Stimulated activated CD4-positive, alpha-beta T cell treated with anti-CD3 and anti-CD28 coated beads, Interleukin-12 subunit alpha, Interleukin-12 subunit beta, amount 100 ng/mL, for 4 hours (primary cell): ENCODE data around the gene EPB41L2.

Experiments used
- DNase-seq: peaks from one replicate; pipeline ENCODE4 v3.0.0-alpha.2; 2020

Gene EPB41L2

GRCh38 chr6:131061041-131061750, 1.8 kb downstream of the EPB41L2 start:
- no peak for DNase-seq

- DNase-seq: no peak
Observed at GRCh38 chr6:131060311-131060710, 2.7 kb downstream of the EPB41L2 start.

DNA sequence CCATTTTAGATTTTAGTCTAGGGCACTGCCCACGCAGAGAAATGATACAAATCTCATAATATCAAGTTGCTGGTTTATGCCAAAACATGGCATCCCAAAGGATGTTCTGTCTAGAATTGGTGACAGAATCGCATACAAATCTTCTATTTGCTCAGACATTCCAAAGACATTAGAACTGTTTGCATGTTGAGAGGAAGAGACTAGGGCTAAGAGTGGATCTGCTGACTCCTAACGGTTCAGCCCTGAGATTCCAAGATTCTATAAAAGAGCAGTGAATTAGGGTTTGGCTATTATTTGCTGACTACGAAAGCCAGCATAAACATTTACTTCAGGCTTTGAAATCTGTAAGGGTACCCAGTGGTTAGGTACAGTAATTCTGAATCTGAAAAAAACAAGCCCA, 3.6 kb downstream of the EPB41L2 start:
- no peak for DNase-seq

DNA sequence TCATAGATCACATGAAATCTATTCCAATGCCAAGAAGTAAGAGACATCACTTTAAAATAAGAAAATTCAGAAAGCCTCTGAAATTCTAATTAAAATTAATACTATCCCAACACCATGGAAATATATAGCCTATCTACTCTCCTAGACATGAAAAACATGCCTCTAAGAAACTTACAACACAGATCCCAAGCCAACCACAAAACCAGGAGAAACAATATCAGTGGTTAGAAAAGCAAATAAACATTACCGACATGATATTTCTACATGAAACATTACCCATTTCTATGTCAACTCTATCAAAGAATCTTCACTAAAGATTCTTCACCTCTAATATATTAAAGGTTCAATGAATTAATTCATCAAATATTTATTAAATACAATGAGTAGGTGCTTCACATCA, 4.8 kb downstream of the EPB41L2 start:
- no peak for DNase-seq

GRCh38 chr6:131054392-131055250, 8.4 kb downstream of the EPB41L2 start:
- no peak for DNase-seq

DNA sequence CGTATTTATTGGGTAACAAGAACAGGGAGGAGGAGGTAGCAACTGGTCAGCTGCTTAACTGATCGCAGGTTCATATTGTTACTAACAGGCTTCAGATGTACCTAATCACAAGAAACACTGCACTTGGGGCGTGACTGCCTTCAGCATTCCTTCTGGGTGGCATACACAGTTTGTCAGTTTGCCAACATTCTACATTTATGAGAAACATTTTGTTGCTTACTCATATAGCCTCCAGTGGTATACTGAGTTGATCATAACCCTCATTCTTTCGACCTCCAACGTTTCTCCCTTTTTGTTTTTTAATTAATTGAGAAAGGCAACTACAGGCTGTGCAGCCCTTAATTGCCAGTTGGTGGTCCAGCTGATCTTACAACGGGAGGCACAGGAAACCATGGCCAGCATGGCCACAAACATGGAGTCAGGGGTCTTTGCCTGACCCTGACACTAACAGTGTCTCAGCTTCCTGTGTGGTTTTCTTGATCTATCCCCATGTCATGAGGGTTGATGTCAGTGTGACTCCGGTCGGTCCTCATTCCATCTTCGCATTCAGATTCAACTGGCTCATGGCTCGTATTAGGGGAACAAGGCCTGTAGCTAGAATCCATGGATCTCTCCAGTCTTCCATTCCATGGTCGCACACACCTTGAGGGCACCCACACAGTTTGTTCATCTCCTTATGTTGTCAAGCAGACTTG, 9.4 kb downstream of the EPB41L2 start:
- DNase-seq: no peak

GRCh38 chr6:131052181-131052580, 10.9 kb downstream of the EPB41L2 start:
- no peak for DNase-seq

- no peak for DNase-seq
Observed at GRCh38 chr6:131051341-131051740, 11.7 kb downstream of the EPB41L2 start.

GRCh38 chr6:131049608-131050007, 13.4 kb downstream of the EPB41L2 start:
- no peak for DNase-seq

DNA sequence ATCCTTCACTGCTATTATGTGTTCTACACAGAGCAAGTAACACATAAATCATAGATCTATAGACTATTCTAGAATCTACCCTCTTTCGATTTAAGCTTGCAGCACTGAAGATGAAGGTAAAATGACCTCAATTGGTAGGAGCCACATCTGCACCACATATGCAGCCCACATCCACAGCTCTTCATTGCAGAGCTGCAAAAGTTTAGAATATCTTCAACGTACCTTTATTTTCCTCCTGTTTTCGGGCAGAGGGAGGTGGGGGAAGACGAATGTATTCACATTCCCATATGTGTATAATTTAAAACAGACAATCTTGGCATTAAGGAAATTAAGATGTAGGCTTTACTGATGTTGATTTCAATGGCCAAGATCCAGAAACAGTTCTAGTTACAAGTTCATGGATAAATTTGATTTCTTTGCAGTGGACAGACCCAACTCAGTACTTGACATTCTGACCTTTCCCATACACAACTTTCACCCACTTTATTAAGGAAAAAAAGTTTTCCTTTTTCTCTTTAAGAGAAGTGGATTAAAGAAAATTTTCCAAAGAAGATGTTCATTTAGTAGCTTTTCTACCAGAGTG, 14.0 kb downstream of the EPB41L2 start:
- DNase-seq: no peak

DNA sequence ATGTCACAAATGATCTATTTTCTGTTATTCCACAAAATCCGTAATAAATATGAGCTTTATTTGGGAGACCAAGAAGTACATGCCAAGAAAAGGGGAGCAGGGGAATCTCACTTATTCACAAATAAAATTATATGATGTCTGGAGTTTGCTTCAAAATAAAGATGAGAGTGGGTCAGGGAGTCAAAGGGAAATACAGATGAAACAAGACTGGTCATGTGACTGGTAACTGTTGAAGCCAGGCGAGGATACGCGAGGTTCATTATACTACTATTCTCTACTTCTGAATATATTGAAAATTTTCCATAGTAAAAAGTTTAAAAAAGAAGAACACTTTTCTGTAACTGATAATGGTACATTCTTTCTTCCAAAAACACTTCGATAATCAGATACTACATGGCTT, 14.6 kb downstream of the EPB41L2 start:
- no peak for DNase-seq

DNA sequence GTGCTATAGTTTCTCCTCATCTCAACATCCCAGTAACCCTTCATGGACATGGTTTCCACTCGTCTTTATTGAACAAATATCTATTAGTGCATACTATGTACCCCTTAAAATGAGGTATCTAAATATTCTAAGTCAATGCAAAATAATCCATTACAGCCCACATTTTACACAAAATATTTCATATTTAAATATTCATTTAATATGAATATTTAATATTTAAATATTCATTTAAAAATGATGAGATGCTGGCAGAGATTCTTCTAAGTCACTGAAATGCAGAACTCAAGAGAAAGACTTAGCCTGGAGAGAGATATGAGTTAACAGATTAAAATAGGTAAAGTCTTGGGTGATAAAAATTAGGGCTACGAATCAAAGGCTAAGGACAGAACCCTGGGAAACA, 17.9 kb downstream of the EPB41L2 start:
- no peak for DNase-seq

- DNase-seq: no peak
Observed at GRCh38 chr6:131043902-131044447, 19.1 kb downstream of the EPB41L2 start.

- DNase-seq: no peak
Observed at GRCh38 chr6:131042664-131043063, 20.4 kb downstream of the EPB41L2 start.

DNA sequence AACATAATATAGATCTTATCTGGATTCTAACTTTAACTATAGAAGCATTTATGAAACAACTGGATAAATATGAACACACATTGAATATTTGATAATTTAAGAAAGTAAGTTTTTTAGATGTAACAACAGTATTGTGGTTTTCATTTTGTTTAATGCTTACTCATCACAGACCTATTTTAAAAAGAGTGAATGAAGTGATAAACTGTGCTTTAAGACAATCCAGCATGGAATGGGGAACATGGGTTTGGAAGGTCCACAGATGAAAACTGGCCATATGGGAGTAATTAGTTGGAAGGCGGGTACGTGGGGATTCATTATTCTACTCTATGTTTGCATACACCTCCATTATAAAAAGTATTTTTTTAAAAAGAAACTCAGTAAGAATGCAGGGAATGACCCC, 21.2 kb downstream of the EPB41L2 start:
- DNase-seq: no peak

GRCh38 chr6:131040866-131041265, 22.2 kb downstream of the EPB41L2 start:
- DNase-seq: no peak

- no peak for DNase-seq
Observed at GRCh38 chr6:131039345-131039680, 23.7 kb downstream of the EPB41L2 start.

DNA sequence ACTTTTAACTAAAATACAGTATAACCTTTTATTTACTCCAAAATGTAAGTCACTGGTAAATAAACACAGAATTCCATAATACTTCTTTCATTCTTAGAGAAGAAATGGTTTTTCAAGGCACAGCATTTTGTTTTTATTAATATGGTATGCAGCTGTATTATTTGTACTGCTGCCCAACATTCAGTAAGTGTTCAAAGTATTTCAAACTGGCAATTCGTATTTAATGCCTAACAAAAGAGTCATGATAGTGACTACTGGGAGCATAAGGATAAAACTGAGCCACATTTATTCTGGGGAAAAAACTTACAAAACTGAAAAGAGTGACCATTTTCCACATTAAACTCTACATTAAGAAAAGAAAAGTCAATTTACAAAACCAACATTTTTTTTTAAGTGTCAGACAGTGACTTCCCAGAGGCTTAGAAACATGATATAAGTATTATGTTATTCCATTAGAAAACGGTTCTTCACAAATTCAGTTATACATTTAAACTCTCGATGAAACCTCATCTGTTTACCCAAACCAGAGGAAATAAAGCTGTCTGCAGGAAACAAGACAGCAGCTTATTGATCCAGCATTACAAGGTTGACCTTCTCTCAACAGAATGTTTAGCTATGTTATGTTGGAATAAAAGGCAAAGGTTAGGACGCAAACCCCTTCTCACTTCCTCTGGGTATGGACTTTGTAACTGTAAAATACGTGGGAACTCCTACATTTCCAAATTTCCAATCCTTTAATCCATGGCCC, 24.3 kb downstream of the EPB41L2 start:
- no peak for DNase-seq

DNA sequence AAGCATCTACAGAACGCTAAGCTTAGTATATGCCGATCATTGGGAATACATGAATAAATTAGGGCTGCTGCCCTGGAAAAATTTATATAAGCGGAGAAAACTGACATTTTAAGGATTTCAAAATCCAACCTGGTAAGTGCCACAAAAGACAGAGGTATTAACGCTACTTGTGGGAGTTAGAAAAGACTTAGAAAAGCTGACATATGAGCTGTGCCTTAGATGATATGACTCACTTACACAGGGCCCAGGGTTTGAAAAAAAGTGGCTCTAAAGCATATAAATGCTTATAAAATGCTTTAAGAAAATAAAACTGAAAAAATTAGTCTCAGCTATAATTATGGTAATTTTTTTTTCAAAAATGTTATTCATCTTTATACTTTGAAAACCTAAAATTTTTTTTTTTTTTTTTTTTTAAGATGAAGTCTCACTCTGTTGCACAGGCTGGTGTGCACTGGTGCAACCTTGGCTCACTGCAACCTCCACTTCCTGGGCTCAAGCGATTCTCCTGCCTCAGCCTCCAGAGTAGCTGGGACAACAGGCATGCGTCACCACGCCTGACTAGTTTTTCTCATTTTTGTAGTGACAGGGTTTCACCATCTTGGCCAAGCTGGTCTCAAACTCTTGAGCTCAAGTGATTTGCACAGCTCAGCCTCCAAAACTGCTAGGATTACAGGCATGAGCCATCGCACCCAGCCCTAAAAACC, 25.7 kb downstream of the EPB41L2 start:
- DNase-seq: no peak

GRCh38 chr6:131036601-131037000, 26.4 kb downstream of the EPB41L2 start:
- DNase-seq: no peak

DNA sequence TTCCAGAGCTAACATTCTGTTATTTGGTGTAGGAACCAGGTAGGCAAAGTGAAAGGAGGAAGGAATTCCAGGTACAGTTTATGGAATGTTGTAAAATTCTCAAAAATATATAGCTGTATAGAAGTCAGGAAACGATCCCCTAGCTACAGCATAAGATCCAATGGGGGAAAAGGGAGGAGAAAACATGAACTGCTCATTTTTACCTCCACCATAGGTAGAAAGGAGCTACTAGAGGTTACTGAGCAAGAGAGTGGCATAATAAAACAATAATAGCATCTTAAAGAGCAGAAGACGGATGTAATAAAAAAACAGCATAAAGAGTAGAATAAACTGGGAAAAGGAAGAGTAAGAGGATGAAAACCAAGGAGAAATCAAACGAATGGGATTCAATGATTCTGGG, 26.9 kb downstream of the EPB41L2 start:
- DNase-seq: no peak

- no peak for DNase-seq
Observed at GRCh38 chr6:131035582-131035981, 27.5 kb downstream of the EPB41L2 start.
